T-helper 17 cell (primary cell): ENCODE measurements around the gene RNF151. TPM values are rescaled to one million over a fixed set of nuclear protein-coding genes. Genes with fewer than 3 reads are reported as not detected.
"Not testable (repeated sequence)": the region's sequence is repeated elsewhere in the genome, so short reads cannot be mapped to it uniquely, and the experiment has no call there.

Experiments
- ATAC-seq: fragments of 150-1000 bp; cut with Tn5 transposase; 2 replicates; pipeline ENCODE4 v1.10.0; 2021; ENCODE audit warnings: mild to moderate bottlenecking, moderate library complexity
- DNase-seq, 3 donors: peaks; one replicate each; pipeline versions ENCODE4 v3.0.0 to v3.0.0-alpha.2; 2020 to 2021
- H3K9me3 ChIP-seq: one replicate; pipeline ENCODE4 v1.7.0; 2013; ENCODE audit warnings: low read length, mild to moderate bottlenecking; ENCODE audit not compliant: control insufficient read depth, poor library complexity, severe bottlenecking
- H3K27ac Mint-ChIP-seq: one replicate; pipeline ENCODE4 v1.8.0; 2022; ENCODE audit warnings: mild to moderate bottlenecking, moderate library complexity, mixed read lengths
- H3K27me3 Mint-ChIP-seq: one replicate; pipeline ENCODE4 v1.8.0; 2022; ENCODE audit warnings: mixed read lengths
- H3K36me3 Mint-ChIP-seq: one replicate; pipeline ENCODE4 v1.8.0; 2022; ENCODE audit warnings: low read depth, mixed read lengths
- H3K4me1 Mint-ChIP-seq: one replicate; pipeline ENCODE4 v1.8.0; 2022; ENCODE audit warnings: mild to moderate bottlenecking, mixed read lengths
- H3K4me3 Mint-ChIP-seq: one replicate; pipeline ENCODE4 v1.8.0; 2022; ENCODE audit warnings: mild to moderate bottlenecking, moderate library complexity, mixed read lengths
- total RNA-seq, 4 donors: library from RNA in 2 of 4; stranded (reverse) in 2 of 4; gene quantifications; one replicate each; pipeline ENCODE4 v1.2.3 and lab custom pipeline; 2022 to 2026

RNF151 gene
- total RNA-seq, 2 donors from 2014 or later = not detected

GRCh38 chr16:2003231-2003826, 36.7 kb downstream of the RNF151 start:
- no peak for DNase-seq
- Mint-ChIP-seq H3K4me3 (no peak overlapping the region), H3K36me3 (no peaks in the 10 kb centered on the region), H3K27ac (no peak overlapping the region), H3K27me3 (no peaks in the 10 kb centered on the region), H3K4me1 (peaks cover 16% of the 10 kb centered on the region)
- H3K9me3 ChIP-seq = no peaks in the 10 kb centered on the region
- ATAC-seq = no peak

- Mint-ChIP-seq H3K27me3 (no peaks in the 10 kb centered on the region), H3K4me3 (no peak overlapping the region), H3K27ac (no peak overlapping the region), H3K36me3 (no peaks in the 10 kb centered on the region), H3K4me1 (peaks cover 22% of the 10 kb centered on the region)
- DNase-seq (peak; percentile 75 to 89 (median 78)), ATAC-seq (peak; percentile 98)
- no peaks in the 10 kb centered on the region for H3K9me3 ChIP-seq
Measured at GRCh38 chr16:2003827-2004641, 37.4 kb downstream of the RNF151 start.

GRCh38 chr16:2004795-2005517, 38.3 kb downstream of the RNF151 start:
- H3K36me3 Mint-ChIP-seq = no peaks in the 10 kb centered on the region
- peak overlapping the region; percentile 55 for H3K4me3 Mint-ChIP-seq
- ATAC-seq (no peak), DNase-seq (no peak)
- peaks cover 22% of the 10 kb centered on the region for H3K4me1 Mint-ChIP-seq
- no peak overlapping the region for H3K27ac Mint-ChIP-seq
- no peaks in the 10 kb centered on the region for H3K9me3 ChIP-seq
- H3K27me3 Mint-ChIP-seq = no peaks in the 10 kb centered on the region

- Mint-ChIP-seq H3K36me3 (no peaks in the 10 kb centered on the region), H3K27ac (no peak overlapping the region), H3K4me3 (no peak overlapping the region), H3K27me3 (no peaks in the 10 kb centered on the region), H3K4me1 (peaks cover 25% of the 10 kb centered on the region)
- ATAC-seq (no peak), DNase-seq (no peak)
- no peaks in the 10 kb centered on the region for H3K9me3 ChIP-seq
Measured at GRCh38 chr16:2005646-2006045, 39.0 kb downstream of the RNF151 start.

- Mint-ChIP-seq H3K36me3 (no peaks in the 10 kb centered on the region), H3K4me1 (peaks cover 25% of the 10 kb centered on the region), H3K4me3 (peak overlapping the region; percentile 67), H3K27me3 (no peaks in the 10 kb centered on the region), H3K27ac (peak overlapping the region; percentile 83)
- DNase-seq (no peak), ATAC-seq (no peak)
- H3K9me3 ChIP-seq = no peaks in the 10 kb centered on the region
Measured at GRCh38 chr16:2006317-2006716, 39.7 kb downstream of the RNF151 start.

GRCh38 chr16:2007081-2007836, 40.6 kb downstream of the RNF151 start:
- Mint-ChIP-seq H3K27ac (peak overlapping the region; percentile 83), H3K4me1 (peaks cover 25% of the 10 kb centered on the region), H3K4me3 (peak overlapping the region; percentile 88), H3K36me3 (no peaks in the 10 kb centered on the region), H3K27me3 (no peaks in the 10 kb centered on the region)
- DNase-seq = no peak
- H3K9me3 ChIP-seq = no peaks in the 10 kb centered on the region
- no peak for ATAC-seq

- peaks cover 25% of the 10 kb centered on the region for H3K4me1 Mint-ChIP-seq
- no peak for ATAC-seq
- no peaks in the 10 kb centered on the region for H3K36me3 Mint-ChIP-seq
- no peak for DNase-seq
- peak overlapping the region; percentile 83 for H3K27ac Mint-ChIP-seq
- no peaks in the 10 kb centered on the region for H3K27me3 Mint-ChIP-seq
- no peaks in the 10 kb centered on the region for H3K9me3 ChIP-seq
- peak overlapping the region; percentile 88 for H3K4me3 Mint-ChIP-seq
Measured at GRCh38 chr16:2008009-2008526, 41.4 kb downstream of the RNF151 start.

GRCh38 chr16:2008631-2009163, 42.0 kb downstream of the RNF151 start:
- DNase-seq (no peak), ATAC-seq (no peak)
- Mint-ChIP-seq H3K27me3 (no peaks in the 10 kb centered on the region), H3K4me1 (peaks cover 25% of the 10 kb centered on the region), H3K36me3 (no peaks in the 10 kb centered on the region), H3K4me3 (peak overlapping the region; percentile 88), H3K27ac (peak overlapping the region; percentile 83)
- H3K9me3 ChIP-seq = no peaks in the 10 kb centered on the region

- no peaks in the 10 kb centered on the region for H3K36me3 Mint-ChIP-seq
- H3K27ac Mint-ChIP-seq = peak overlapping the region; percentile 83
- peaks cover 25% of the 10 kb centered on the region for H3K4me1 Mint-ChIP-seq
- H3K4me3 Mint-ChIP-seq = peak overlapping the region; percentile 88
- DNase-seq (no peak), ATAC-seq (peak; percentile 54)
- H3K27me3 Mint-ChIP-seq = no peaks in the 10 kb centered on the region
- no peaks in the 10 kb centered on the region for H3K9me3 ChIP-seq
Measured at GRCh38 chr16:2009164-2009711, 42.6 kb downstream of the RNF151 start.

GRCh38 chr16:2009791-2010510, 43.3 kb downstream of the RNF151 start, which contains the start of gene ZNF598:
Gene ZNF598, minus strand, starts transcription at chr16:2009821.
- no peaks in the 10 kb centered on the region for H3K9me3 ChIP-seq
- H3K36me3 Mint-ChIP-seq = no peaks in the 10 kb centered on the region
- DNase-seq = peak; percentile 72 to 79 (median 72)
- H3K27ac Mint-ChIP-seq = peak within 1 kb of the TSS; percentile 91
- H3K27me3 Mint-ChIP-seq = no peaks in the 10 kb centered on the region
- peak within 1 kb of the TSS; percentile 88 for H3K4me3 Mint-ChIP-seq
- H3K4me1 Mint-ChIP-seq = peaks cover 23% of the 10 kb centered on the region
- ATAC-seq = peak; percentile 96

GRCh38 chr16:2011726-2012125, 45.1 kb downstream of the RNF151 start:
- H3K27ac Mint-ChIP-seq = not testable (repeated sequence)

GRCh38 chr16:2013527-2013926, 46.9 kb downstream of the RNF151 start:
- DNase-seq (no peak), ATAC-seq (no peak)
- H3K4me3 Mint-ChIP-seq = no peak overlapping the region
- H3K36me3 Mint-ChIP-seq = no peaks in the 10 kb centered on the region
- H3K9me3 ChIP-seq = no peaks in the 10 kb centered on the region
- H3K4me1 Mint-ChIP-seq = peaks cover 7% of the 10 kb centered on the region
- no peak overlapping the region for H3K27ac Mint-ChIP-seq
- peaks cover under 1% of the 10 kb centered on the region for H3K27me3 Mint-ChIP-seq

More at GRCh38 chr16:2011726-2012125, 45.1 kb downstream of the RNF151 start:
- H3K27me3 Mint-ChIP-seq, H3K4me3 Mint-ChIP-seq, ATAC-seq, H3K36me3 Mint-ChIP-seq, H3K9me3 ChIP-seq, DNase-seq: not testable (repeated sequence)
- H3K4me1 Mint-ChIP-seq = peaks cover 19% of the 10 kb centered on the region
